Adrenal gland (tissue), 5 donors: Measurements from ENCODE around the gene ZNF549.

Experiments used
- POLR2A ChIP-seq, 2 donors: fragments of 450-650 bp; IDR thresholded peaks; one replicate each; pipeline ENCODE4 v1.6.1; 2017; ENCODE audit warnings: antibody characterized with exemption in 2 of 2, mild to moderate bottlenecking in 2 of 2, moderate library complexity in 1 of 2
- TF ChIP-seq, protein P1 (sequence below), 6 experiments: fragments of 450-650 bp in 4 of 6; fragments of 200-600 bp in 2 of 6; sonication (generic) in 1 of 6; IDR thresholded peaks; 1 replicate in 5 of 6; 2 replicates in 1 of 6; pipeline versions ENCODE4 v1.5.1 to v1.8.0; 2016 to 2021; ENCODE audit warnings: antibody characterized with exemption in 6 of 6, mild to moderate bottlenecking in 2 of 6, moderate library complexity in 1 of 6
- donor health status: DM: no; HTN: no; CAD: no.

DNA sequence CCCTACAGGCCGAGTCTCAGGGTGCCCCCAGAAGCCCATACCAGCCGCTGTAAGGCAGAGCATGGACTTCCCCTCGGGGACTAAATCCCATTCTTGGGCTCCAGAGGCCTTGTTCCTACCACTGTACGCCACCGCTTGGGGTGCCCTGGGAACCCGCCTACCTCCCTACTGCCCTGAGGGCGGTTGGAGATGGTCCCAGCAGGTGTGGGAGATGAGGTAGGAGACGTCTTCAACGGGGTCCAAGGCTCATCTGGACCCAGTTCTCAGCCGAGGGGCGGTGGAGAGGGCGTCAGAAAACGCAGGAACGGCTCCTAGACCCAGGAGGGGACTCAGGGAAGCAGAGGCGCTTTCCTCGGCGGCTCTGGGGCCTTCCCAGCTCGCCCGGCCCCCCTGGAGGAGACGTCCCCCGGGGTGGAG lies 56.0 kb downstream of the ZNF549 start:
- TF ChIP-seq, protein P1, sequence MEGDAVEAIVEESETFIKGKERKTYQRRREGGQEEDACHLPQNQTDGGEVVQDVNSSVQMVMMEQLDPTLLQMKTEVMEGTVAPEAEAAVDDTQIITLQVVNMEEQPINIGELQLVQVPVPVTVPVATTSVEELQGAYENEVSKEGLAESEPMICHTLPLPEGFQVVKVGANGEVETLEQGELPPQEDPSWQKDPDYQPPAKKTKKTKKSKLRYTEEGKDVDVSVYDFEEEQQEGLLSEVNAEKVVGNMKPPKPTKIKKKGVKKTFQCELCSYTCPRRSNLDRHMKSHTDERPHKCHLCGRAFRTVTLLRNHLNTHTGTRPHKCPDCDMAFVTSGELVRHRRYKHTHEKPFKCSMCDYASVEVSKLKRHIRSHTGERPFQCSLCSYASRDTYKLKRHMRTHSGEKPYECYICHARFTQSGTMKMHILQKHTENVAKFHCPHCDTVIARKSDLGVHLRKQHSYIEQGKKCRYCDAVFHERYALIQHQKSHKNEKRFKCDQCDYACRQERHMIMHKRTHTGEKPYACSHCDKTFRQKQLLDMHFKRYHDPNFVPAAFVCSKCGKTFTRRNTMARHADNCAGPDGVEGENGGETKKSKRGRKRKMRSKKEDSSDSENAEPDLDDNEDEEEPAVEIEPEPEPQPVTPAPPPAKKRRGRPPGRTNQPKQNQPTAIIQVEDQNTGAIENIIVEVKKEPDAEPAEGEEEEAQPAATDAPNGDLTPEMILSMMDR (IDR thresholded peaks at IDR 0.05): no peak
- no peak for TF ChIP-seq POLR2A (IDR thresholded peaks at IDR 0.05)
